Measurements from ENCODE around the gene CTSL.
"Not testable (repeated sequence)": the region's sequence is repeated elsewhere in the genome, so short reads cannot be mapped to it uniquely, and the experiment has no call there.

The CTSL gene

GRCh38 chr9:87725356-87725899 lies 491 bp upstream of the CTSL start:
- DNase-seq = no peak

GRCh38 chr9:87729246-87729645 lies 3.3 kb downstream of the CTSL start:
- no peak for DNase-seq

GRCh38 chr9:87731321-87731720 lies 5.4 kb downstream of the CTSL start:
- no peak for DNase-seq

- DNase-seq = no peak
Measured at GRCh38 chr9:87732344-87732743, 6.4 kb downstream of the CTSL start.

GRCh38 chr9:87732756-87733155 lies 6.8 kb downstream of the CTSL start:
- DNase-seq = no peak

- DNase-seq = no peak
Measured at GRCh38 chr9:87733273-87734052, 7.5 kb downstream of the CTSL start.

- no peak for DNase-seq
Measured at GRCh38 chr9:87734106-87734505, 8.2 kb downstream of the CTSL start.

GRCh38 chr9:87739546-87739945 lies 13.6 kb downstream of the CTSL start:
- DNase-seq = no peak

GRCh38 chr9:87740209-87740608 lies 14.3 kb downstream of the CTSL start:
- DNase-seq = no peak

GRCh38 chr9:87741326-87741725 lies 15.4 kb downstream of the CTSL start:
- DNase-seq = no peak

- DNase-seq = no peak
Measured at GRCh38 chr9:87741891-87742290, 16.0 kb downstream of the CTSL start.

GRCh38 chr9:87742813-87743428 lies 17.0 kb downstream of the CTSL start:
- DNase-seq = no peak

GRCh38 chr9:87744247-87744646 lies 18.3 kb downstream of the CTSL start:
- not testable (repeated sequence) for DNase-seq

GRCh38 chr9:87746186-87746585 lies 20.3 kb downstream of the CTSL start:
- no peak for DNase-seq

- no peak for DNase-seq
Measured at GRCh38 chr9:87748881-87749280, 23.0 kb downstream of the CTSL start.

GRCh38 chr9:87749335-87750035 lies 23.6 kb downstream of the CTSL start:
- no peak for DNase-seq

- DNase-seq = no peak
Measured at GRCh38 chr9:87750726-87751125, 24.8 kb downstream of the CTSL start.

GRCh38 chr9:87751423-87751822 lies 25.5 kb downstream of the CTSL start:
- DNase-seq = no peak

GRCh38 chr9:87751868-87752267 lies 25.9 kb downstream of the CTSL start:
- DNase-seq = no peak

GRCh38 chr9:87753313-87753712 lies 27.4 kb downstream of the CTSL start:
- DNase-seq = no peak

- DNase-seq = not testable (repeated sequence)
Measured at GRCh38 chr9:87758330-87758729, 32.4 kb downstream of the CTSL start.

GRCh38 chr9:87759980-87760379 lies 34.1 kb downstream of the CTSL start:
- not testable (repeated sequence) for DNase-seq

- no peak for DNase-seq
Measured at GRCh38 chr9:87760529-87760928, 34.6 kb downstream of the CTSL start.

GRCh38 chr9:87763286-87763685 lies 37.4 kb downstream of the CTSL start:
- no peak for DNase-seq
